WTC11 (cell line): ENCODE results near the gene U2AF1L4.

ENCODE experiments used
- FOXJ3 ChIP-seq: sonication (generic); formaldehyde crosslinking; IDR thresholded peaks from 2 replicates; pipeline ENCODE4 v1.9.0; 2021; ENCODE audit warnings: missing genetic modification reagents, mild to moderate bottlenecking, borderline replicate concordance
- GABPB1 ChIP-seq: sonication (generic); formaldehyde crosslinking; IDR thresholded peaks from 2 replicates; pipeline ENCODE4 v1.8.1; 2023; ENCODE audit warnings: mild to moderate bottlenecking, missing genetic modification reagents
- MXD4 ChIP-seq: fragments of 250-450 bp; sonication (Bioruptor Pico); IDR thresholded peaks from 2 replicates; pipeline ENCODE4 v1.8.0; 2021; ENCODE audit warnings: mild to moderate bottlenecking, moderate library complexity, borderline replicate concordance
- NFE2L1 ChIP-seq: sonication (generic); formaldehyde crosslinking; IDR thresholded peaks from 2 replicates; pipeline ENCODE4 v1.8.1; 2023; ENCODE audit warnings: missing genetic modification reagents
- NFYB ChIP-seq: sonication (generic); formaldehyde crosslinking; conservative IDR thresholded peaks from 2 replicates; pipeline ENCODE4 v1.8.0; 2022; ENCODE audit warnings: low read depth, missing genetic modification reagents
- NR2C2 ChIP-seq: sonication (generic); formaldehyde crosslinking; IDR thresholded peaks from 2 replicates; pipeline ENCODE4 v1.8.0; 2022; ENCODE audit warnings: mild to moderate bottlenecking, missing genetic modification reagents
- TP53 ChIP-seq: sonication (generic); formaldehyde crosslinking; IDR thresholded peaks from 2 replicates; pipeline ENCODE4 v1.8.1; 2023; ENCODE audit warnings: mild to moderate bottlenecking, missing genetic modification reagents
- TF ChIP-seq, protein P1 (sequence below): fragments of 200-600 bp; IDR thresholded peaks from 2 replicates; pipeline ENCODE4 v1.8.0; 2022; ENCODE audit warnings: antibody characterized with exemption
- TF ChIP-seq, protein P2 (sequence below): sonication (generic); formaldehyde crosslinking; IDR thresholded peaks from 2 replicates; pipeline ENCODE4 v1.8.0; 2022; ENCODE audit warnings: mild to moderate bottlenecking, missing genetic modification reagents
- TF ChIP-seq, protein P3 (sequence below): sonication (generic); formaldehyde crosslinking; IDR thresholded peaks from 2 replicates; pipeline ENCODE4 v1.8.0; 2022; ENCODE audit warnings: mild to moderate bottlenecking, missing genetic modification reagents
- TF ChIP-seq, protein P4 (sequence below): sonication (generic); formaldehyde crosslinking; conservative IDR thresholded peaks from 2 replicates; pipeline ENCODE4 v1.8.1; 2023; ENCODE audit warnings: mild to moderate bottlenecking, low read depth, missing genetic modification reagents, moderate library complexity

DNA sequence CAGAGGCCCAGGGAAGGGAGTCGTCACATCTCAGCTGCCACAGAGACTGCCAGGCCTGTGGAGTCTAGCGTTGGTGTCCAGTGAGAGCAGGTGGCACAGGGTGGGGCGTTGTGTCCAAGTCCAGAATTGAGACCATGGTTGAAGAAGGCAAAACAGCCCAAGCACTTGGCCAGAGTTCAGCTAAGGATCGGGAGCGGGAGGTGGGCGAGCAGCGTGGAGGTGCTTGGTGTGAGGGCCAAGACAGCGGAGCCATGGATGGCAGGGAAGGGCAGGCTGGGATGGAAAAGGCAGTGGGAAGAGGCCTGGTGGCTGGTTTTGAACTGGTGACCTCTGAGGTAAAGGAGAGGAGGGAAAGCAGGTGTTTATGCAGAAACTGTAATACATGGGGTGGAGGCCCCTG lies 10.9 kb downstream of the U2AF1L4 start:
- TF ChIP-seq, protein P1, sequence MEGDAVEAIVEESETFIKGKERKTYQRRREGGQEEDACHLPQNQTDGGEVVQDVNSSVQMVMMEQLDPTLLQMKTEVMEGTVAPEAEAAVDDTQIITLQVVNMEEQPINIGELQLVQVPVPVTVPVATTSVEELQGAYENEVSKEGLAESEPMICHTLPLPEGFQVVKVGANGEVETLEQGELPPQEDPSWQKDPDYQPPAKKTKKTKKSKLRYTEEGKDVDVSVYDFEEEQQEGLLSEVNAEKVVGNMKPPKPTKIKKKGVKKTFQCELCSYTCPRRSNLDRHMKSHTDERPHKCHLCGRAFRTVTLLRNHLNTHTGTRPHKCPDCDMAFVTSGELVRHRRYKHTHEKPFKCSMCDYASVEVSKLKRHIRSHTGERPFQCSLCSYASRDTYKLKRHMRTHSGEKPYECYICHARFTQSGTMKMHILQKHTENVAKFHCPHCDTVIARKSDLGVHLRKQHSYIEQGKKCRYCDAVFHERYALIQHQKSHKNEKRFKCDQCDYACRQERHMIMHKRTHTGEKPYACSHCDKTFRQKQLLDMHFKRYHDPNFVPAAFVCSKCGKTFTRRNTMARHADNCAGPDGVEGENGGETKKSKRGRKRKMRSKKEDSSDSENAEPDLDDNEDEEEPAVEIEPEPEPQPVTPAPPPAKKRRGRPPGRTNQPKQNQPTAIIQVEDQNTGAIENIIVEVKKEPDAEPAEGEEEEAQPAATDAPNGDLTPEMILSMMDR = no peak
- no peak for TF ChIP-seq NFE2L1
- TF ChIP-seq, protein P2, sequence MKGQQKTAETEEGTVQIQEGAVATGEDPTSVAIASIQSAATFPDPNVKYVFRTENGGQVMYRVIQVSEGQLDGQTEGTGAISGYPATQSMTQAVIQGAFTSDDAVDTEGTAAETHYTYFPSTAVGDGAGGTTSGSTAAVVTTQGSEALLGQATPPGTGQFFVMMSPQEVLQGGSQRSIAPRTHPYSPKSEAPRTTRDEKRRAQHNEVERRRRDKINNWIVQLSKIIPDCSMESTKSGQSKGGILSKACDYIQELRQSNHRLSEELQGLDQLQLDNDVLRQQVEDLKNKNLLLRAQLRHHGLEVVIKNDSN = no peak
- TF ChIP-seq MXD4 = no peak
- no peak for TF ChIP-seq GABPB1 (CRISPR knock-in tag)
- TF ChIP-seq TP53 (CRISPR knock-in tag) = no peak
- TF ChIP-seq FOXJ3 (CRISPR knock-in tag) = no peak
- TF ChIP-seq NR2C2 (CRISPR knock-in tag) = no peak
- TF ChIP-seq, protein P3, sequence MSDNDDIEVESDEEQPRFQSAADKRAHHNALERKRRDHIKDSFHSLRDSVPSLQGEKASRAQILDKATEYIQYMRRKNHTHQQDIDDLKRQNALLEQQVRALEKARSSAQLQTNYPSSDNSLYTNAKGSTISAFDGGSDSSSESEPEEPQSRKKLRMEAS (CRISPR knock-in tag) = no peak
- TF ChIP-seq NFYB = no peak
- TF ChIP-seq, protein P4, sequence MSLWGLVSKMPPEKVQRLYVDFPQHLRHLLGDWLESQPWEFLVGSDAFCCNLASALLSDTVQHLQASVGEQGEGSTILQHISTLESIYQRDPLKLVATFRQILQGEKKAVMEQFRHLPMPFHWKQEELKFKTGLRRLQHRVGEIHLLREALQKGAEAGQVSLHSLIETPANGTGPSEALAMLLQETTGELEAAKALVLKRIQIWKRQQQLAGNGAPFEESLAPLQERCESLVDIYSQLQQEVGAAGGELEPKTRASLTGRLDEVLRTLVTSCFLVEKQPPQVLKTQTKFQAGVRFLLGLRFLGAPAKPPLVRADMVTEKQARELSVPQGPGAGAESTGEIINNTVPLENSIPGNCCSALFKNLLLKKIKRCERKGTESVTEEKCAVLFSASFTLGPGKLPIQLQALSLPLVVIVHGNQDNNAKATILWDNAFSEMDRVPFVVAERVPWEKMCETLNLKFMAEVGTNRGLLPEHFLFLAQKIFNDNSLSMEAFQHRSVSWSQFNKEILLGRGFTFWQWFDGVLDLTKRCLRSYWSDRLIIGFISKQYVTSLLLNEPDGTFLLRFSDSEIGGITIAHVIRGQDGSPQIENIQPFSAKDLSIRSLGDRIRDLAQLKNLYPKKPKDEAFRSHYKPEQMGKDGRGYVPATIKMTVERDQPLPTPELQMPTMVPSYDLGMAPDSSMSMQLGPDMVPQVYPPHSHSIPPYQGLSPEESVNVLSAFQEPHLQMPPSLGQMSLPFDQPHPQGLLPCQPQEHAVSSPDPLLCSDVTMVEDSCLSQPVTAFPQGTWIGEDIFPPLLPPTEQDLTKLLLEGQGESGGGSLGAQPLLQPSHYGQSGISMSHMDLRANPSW (CRISPR knock-in tag) = no peak
